HepG2 (cell line): Measurements from ENCODE around the gene TAS1R3. TPM values are rescaled to one million over a fixed set of nuclear protein-coding genes. Genes with fewer than 3 reads are reported as not detected.

ENCODE experiments used
- ARID4A ChIP-seq: sonication (generic); formaldehyde crosslinking; IDR thresholded peaks from 2 replicates; pipeline ENCODE4 v1.5.0; 2020; ENCODE audit warnings: mild to moderate bottlenecking, missing genetic modification reagents, borderline replicate concordance
- GFI1 ChIP-seq: sonication (generic); formaldehyde crosslinking; IDR thresholded peaks from 2 replicates; pipeline ENCODE4 v1.5.0; 2020; ENCODE audit warnings: missing genetic modification reagents, mild to moderate bottlenecking, borderline replicate concordance
- GMEB2 ChIP-seq: IDR thresholded peaks from 2 replicates; pipeline ENCODE4 v1.6.1; 2016; ENCODE audit warnings: missing biosample characterization, missing genetic modification reagents, low read depth
- HNRNPLL ChIP-seq: fragments of 200-400 bp; formaldehyde crosslinking; IDR thresholded peaks from 2 replicates; pipeline ENCODE4 v1.6.1; 2017; ENCODE audit warnings: mild to moderate bottlenecking, low read depth, low read length; ENCODE audit not compliant: poor library complexity, severe bottlenecking
- KAT8 ChIP-seq: IDR thresholded peaks from 2 replicates; pipeline ENCODE4 v1.6.1; 2016; ENCODE audit warnings: missing genetic modification reagents, missing compliant biosample characterization
- NR2C2 ChIP-seq: sonication (generic); formaldehyde crosslinking; IDR thresholded peaks from 2 replicates; pipeline ENCODE4 v1.4.0; 2020; ENCODE audit warnings: missing genetic modification reagents, mild to moderate bottlenecking, moderate library complexity, borderline replicate concordance
- POLR2AphosphoS5 ChIP-seq: IDR thresholded peaks from 2 replicates; pipeline ENCODE4 v1.6.1; 2012; ENCODE audit warnings: low read depth, low read length
- THAP11 ChIP-seq: IDR thresholded peaks from 2 replicates; pipeline ENCODE4 v1.6.1; 2016; ENCODE audit warnings: missing biosample characterization, missing genetic modification reagents
- XRCC5 ChIP-seq: fragments of 200-400 bp; formaldehyde crosslinking; optimal IDR thresholded peaks from 2 replicates; pipeline ENCODE3; 2017; ENCODE audit warnings: mild to moderate bottlenecking, low read length
- ZNF138 ChIP-seq: sonication (generic); formaldehyde crosslinking; IDR thresholded peaks from 2 replicates; pipeline ENCODE4 v1.5.0; 2020; ENCODE audit warnings: mild to moderate bottlenecking, low read depth, missing genetic modification reagents
- ZNF367 ChIP-seq: sonication (generic); formaldehyde crosslinking; IDR thresholded peaks from 2 replicates; pipeline ENCODE4 v1.4.0; 2020; ENCODE audit warnings: missing genetic modification reagents, borderline replicate concordance
- ZNF441 ChIP-seq: sonication (generic); formaldehyde crosslinking; IDR thresholded peaks from 2 replicates; pipeline ENCODE4 v1.7.0; 2021; ENCODE audit warnings: missing genetic modification reagents, borderline replicate concordance
- ZNF501 ChIP-seq: sonication (generic); formaldehyde crosslinking; IDR thresholded peaks from 2 replicates; pipeline ENCODE4 v1.5.1; 2020; ENCODE audit warnings: mild to moderate bottlenecking, moderate library complexity, missing genetic modification reagents
- ZNF772 ChIP-seq: sonication (generic); formaldehyde crosslinking; IDR thresholded peaks from 2 replicates; pipeline ENCODE4 v1.5.0; 2020; ENCODE audit warnings: mild to moderate bottlenecking, missing genetic modification reagents
- ZNF777 ChIP-seq: sonication (generic); formaldehyde crosslinking; IDR thresholded peaks from 2 replicates; pipeline ENCODE4 v1.4.0; 2020; ENCODE audit warnings: missing genetic modification reagents
- ZXDC ChIP-seq: sonication (generic); formaldehyde crosslinking; IDR thresholded peaks from 2 replicates; pipeline ENCODE4 v1.5.0; 2020; ENCODE audit warnings: mild to moderate bottlenecking, missing genetic modification reagents
- polyA plus RNA-seq, 8 experiments: library from polyadenylated mRNA; depleted of rRNA in 3 of 8; stranded (reverse) in 7 of 8; unstranded in 1 of 8; fragments of >200 nt; fragmentation: Illumina TruSeq in 4 of 8; extraction: Trizol in 4 of 8; gene quantifications; 2 replicates each; pipeline versions ENCODE4 v1.2.1 to v1.2.3, GENCODE V29; 2011 to 2016; ENCODE audit warnings: low read depth in 4 of 8, missing spikeins in 1 of 8, mixed read lengths in 1 of 8; ENCODE audit not compliant: insufficient read depth in 1 of 8
- total RNA-seq, 5 experiments: library from RNA; depleted of rRNA; stranded (reverse); fragments of >200 nt; fragmentation: Illumina TruSeq; extraction: Trizol; gene quantifications; 2 replicates each; pipeline ENCODE4 v1.2.3, GENCODE V29; 2016; ENCODE audit warnings: low read depth in 1 of 5
- TF ChIP-seq, protein P1 (sequence below): sonication (generic); formaldehyde crosslinking; IDR thresholded peaks from 2 replicates; pipeline ENCODE4 v1.4.0; 2020; ENCODE audit warnings: missing genetic modification reagents, mild to moderate bottlenecking, borderline replicate concordance

The TAS1R3 gene
- total and polyA plus RNA-seq, 2 of the 13 experiments (the other 11 are each of a cell fraction or from before 2014, with no cell fraction given), result 0.13 to 0.15 TPM

- TF ChIP-seq ARID4A (CRISPR knock-in tag) (peak; percentile 29; the same call in 1 of the 2 replicates), KAT8 (CRISPR knock-in tag) (0 out of 2 replicates have a peak, but pooled peaks have one; percentile 21), GMEB2 (CRISPR knock-in tag) (no peak), ZNF501 (no peak), ZNF777 (no peak), XRCC5 (peak; percentile 71), NR2C2 (CRISPR knock-in tag) (no peak), GFI1 (CRISPR knock-in tag) (no peak), ZNF367 (no peak), THAP11 (CRISPR knock-in tag) (peak; percentile 19; the same call in 1 of the 2 replicates), ZNF772 (CRISPR knock-in tag) (peak; percentile 51; the same call in 1 of the 2 replicates), ZNF441 (CRISPR knock-in tag) (0 out of 2 replicates have a peak, but pooled peaks have one; percentile 23), ZXDC (no peak), ZNF138 (CRISPR knock-in tag) (no peak), HNRNPLL (peak; percentile 17), POLR2AphosphoS5 (peak; percentile 35; the same call in 1 of the 2 replicates)
- TF ChIP-seq, protein P1, sequence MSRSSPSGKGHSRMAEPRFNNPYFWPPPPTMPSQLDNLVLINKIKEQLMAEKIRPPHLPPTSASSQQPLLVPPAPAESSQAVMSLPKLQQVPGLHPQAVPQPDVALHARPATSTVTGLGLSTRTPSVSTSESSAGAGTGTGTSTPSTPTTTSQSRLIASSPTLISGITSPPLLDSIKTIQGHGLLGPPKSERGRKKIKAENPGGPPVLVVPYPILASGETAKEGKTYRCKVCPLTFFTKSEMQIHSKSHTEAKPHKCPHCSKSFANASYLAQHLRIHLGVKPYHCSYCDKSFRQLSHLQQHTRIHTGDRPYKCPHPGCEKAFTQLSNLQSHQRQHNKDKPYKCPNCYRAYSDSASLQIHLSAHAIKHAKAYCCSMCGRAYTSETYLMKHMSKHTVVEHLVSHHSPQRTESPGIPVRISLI, result 0 out of 2 replicates have a peak, but pooled peaks have one; percentile 68
Measured at GRCh38 chr1:1361982-1362423, 30.9 kb downstream of the TAS1R3 start (continued).
